Gastrocnemius medialis (tissue), 4 donors: ENCODE results near the gene SCN5A.

Experiments
- POLR2A ChIP-seq, 2 donors: fragments of 450-650 bp; IDR thresholded peaks; one replicate each; pipeline ENCODE4 v1.6.1; 2017; ENCODE audit warnings: antibody characterized with exemption in 2 of 2, mild to moderate bottlenecking in 2 of 2, moderate library complexity in 2 of 2
- TF ChIP-seq, protein P1 (sequence below), 5 experiments: fragments of 450-650 bp in 3 of 5; fragments of 200-600 bp in 2 of 5; sonication (generic) in 2 of 5; IDR thresholded peaks in 4 of 5; conservative IDR thresholded peaks in 1 of 5; 1 replicate in 4 of 5; 2 replicates in 1 of 5; pipeline ENCODE4 v1.5.1; 2016 to 2019; ENCODE audit warnings: antibody characterized with exemption in 5 of 5, mild to moderate bottlenecking in 3 of 5, moderate library complexity in 3 of 5

DNA sequence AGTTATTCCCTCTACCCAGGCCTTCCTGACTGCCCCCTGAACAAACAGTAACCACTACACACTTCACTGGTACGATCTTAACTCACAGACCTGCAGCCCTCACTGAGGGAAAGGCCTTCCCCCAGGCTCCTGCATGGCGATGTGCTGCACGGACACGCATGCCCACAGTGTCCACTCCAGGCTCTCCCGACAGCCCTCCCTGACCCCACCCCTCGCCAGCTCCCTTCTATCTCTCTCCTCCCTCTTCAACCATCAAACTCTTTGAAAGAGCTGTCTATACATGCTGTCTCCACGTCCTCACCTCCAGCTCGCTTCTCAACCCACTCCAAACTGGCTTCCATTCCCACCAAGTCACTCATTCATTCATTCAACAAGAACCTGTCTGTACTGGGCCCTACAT lies 3.9 kb downstream of the SCN5A start:
- TF ChIP-seq, protein P1, sequence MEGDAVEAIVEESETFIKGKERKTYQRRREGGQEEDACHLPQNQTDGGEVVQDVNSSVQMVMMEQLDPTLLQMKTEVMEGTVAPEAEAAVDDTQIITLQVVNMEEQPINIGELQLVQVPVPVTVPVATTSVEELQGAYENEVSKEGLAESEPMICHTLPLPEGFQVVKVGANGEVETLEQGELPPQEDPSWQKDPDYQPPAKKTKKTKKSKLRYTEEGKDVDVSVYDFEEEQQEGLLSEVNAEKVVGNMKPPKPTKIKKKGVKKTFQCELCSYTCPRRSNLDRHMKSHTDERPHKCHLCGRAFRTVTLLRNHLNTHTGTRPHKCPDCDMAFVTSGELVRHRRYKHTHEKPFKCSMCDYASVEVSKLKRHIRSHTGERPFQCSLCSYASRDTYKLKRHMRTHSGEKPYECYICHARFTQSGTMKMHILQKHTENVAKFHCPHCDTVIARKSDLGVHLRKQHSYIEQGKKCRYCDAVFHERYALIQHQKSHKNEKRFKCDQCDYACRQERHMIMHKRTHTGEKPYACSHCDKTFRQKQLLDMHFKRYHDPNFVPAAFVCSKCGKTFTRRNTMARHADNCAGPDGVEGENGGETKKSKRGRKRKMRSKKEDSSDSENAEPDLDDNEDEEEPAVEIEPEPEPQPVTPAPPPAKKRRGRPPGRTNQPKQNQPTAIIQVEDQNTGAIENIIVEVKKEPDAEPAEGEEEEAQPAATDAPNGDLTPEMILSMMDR (IDR thresholded peaks at IDR 0.05 in 4 of 5, conservative IDR thresholded peaks at IDR 0.05 in 1 of 5) = no peak
- TF ChIP-seq POLR2A (IDR thresholded peaks at IDR 0.05) = no peak
